Activated naive CD4-positive, alpha-beta T cell treated with anti-CD3 and anti-CD28 coated beads, Interleukin-2, amount 50 U/mL, for 24 hours (primary cell): ENCODE results near the gene ZDHHC21.

Experiments used
- H3K27ac Mint-ChIP-seq: one replicate; pipeline ENCODE4 v1.8.0; 2021; ENCODE audit warnings: mild to moderate bottlenecking, mixed read lengths
- H3K27me3 Mint-ChIP-seq: one replicate; pipeline ENCODE4 v1.8.0; 2021; ENCODE audit warnings: mixed read lengths
- H3K36me3 Mint-ChIP-seq: one replicate; pipeline ENCODE4 v1.8.0; 2021; ENCODE audit warnings: mixed read lengths
- H3K4me1 Mint-ChIP-seq: one replicate; pipeline ENCODE4 v1.8.0; 2021; ENCODE audit warnings: mixed read lengths
- H3K4me3 Mint-ChIP-seq: one replicate; pipeline ENCODE4 v1.8.0; 2021; ENCODE audit warnings: mild to moderate bottlenecking, mixed read lengths
- H3K9me3 Mint-ChIP-seq: one replicate; pipeline ENCODE4 v1.8.0; 2021; ENCODE audit warnings: mixed read lengths

ZDHHC21 gene

DNA sequence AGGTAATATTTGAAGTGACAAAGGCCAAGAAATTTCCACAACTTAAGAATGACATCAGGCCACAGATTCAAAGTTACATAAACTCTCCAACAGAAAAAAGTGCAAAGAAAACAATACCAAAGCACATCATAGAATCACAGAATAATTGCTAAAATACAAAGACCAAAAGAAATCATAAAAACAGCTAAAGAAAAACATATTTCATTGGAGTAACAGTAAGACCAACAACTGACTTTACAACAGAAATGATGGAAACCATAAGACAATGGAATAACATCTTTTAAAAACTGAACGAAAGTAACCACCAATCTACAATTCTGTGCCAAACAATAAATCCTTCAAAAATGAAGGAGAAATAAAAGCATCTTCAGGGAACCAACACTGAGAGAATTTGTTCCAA is 38.3 kb downstream of the ZDHHC21 start:
- H3K27me3 Mint-ChIP-seq = no peaks in the 10 kb centered on the region
- H3K4me1 Mint-ChIP-seq = no peaks in the 10 kb centered on the region
- H3K4me3 Mint-ChIP-seq = no peak overlapping the region
- H3K27ac Mint-ChIP-seq = no peak overlapping the region
- H3K36me3 Mint-ChIP-seq = peaks cover 50% of the 10 kb centered on the region
- H3K9me3 Mint-ChIP-seq = peaks cover 18% of the 10 kb centered on the region

DNA sequence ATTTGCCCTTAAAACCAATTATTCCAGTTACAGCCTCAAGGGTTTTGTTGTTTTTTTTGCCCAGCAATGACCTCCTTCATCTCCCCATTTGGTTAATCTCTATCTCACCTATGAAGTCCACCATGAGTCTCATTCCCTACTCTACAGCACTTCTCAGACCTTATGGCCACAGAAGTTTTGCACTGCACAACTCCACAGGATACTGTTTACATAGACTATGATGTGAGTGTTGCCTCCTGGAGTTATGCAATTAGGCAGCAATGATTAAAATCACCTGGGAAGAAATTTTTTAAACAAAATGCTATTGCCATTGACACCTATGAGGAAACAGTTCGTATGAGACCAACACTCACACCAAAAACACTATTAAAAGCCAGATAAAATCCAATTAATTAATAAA is 39.7 kb downstream of the ZDHHC21 start:
- no peak overlapping the region for H3K4me3 Mint-ChIP-seq
- H3K4me1 Mint-ChIP-seq = no peaks in the 10 kb centered on the region
- H3K36me3 Mint-ChIP-seq = peaks cover 43% of the 10 kb centered on the region

DNA sequence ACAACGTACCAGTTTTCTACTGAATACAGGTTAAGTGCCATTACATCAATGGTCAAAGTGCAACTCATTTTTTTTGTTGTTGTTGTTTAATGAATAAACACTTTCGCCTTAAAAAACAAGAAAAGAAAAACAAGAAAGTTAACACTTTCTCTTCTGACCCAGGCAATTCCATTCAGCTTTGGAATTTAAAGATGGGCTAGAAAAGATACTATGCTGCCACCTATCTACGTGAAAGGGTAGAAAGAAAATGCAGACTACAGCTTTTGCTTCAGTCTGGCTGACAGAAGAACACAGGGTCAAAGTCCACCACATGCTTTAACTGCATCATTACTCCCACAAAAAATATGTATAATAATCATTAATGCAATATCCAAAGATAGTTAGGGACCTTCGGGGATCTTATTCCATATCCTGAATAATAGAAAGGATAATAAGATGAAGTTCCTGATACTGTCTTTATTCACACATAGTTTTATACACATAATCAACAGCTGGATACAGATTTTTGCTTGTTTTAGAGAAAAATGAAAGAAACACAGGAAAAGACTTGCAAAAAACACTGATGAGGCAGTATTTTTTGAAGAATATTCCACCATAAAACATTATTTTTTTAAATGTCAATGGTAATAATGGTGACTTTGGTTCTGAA is 40.4 kb downstream of the ZDHHC21 start:
- H3K36me3 Mint-ChIP-seq = peaks cover 40% of the 10 kb centered on the region
- no peaks in the 10 kb centered on the region for H3K4me1 Mint-ChIP-seq
- H3K9me3 Mint-ChIP-seq = peaks cover 18% of the 10 kb centered on the region
- H3K4me3 Mint-ChIP-seq = no peak overlapping the region
- no peak overlapping the region for H3K27ac Mint-ChIP-seq
- H3K27me3 Mint-ChIP-seq = no peaks in the 10 kb centered on the region

More for the DNA sequence above, 39.7 kb downstream of the ZDHHC21 start:
- Mint-ChIP-seq H3K27ac (no peak overlapping the region), H3K9me3 (peaks cover 18% of the 10 kb centered on the region), H3K27me3 (no peaks in the 10 kb centered on the region)

DNA sequence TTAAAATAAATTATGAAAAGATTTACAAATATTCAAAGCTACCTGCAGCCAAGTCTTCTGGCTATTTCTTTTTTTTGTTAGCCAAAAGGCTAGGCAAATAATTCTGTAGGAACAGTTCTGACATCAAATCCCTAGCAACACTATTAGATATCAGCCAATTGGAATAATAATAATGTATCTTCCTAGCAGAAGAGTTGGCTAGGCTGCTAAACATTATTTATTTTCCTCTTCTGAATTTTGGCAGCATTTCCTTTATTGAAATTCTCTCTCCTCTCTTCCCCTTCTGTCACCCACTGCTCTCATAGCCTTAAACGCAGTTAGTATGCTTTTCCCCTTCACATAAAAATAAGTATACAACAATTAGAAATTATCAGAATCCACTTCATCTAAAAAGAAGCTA is 42.6 kb downstream of the ZDHHC21 start:
- Mint-ChIP-seq H3K4me3 (no peak overlapping the region), H3K4me1 (no peaks in the 10 kb centered on the region), H3K27ac (no peak overlapping the region), H3K9me3 (peaks cover 9% of the 10 kb centered on the region), H3K27me3 (no peaks in the 10 kb centered on the region), H3K36me3 (peaks cover 23% of the 10 kb centered on the region)

DNA sequence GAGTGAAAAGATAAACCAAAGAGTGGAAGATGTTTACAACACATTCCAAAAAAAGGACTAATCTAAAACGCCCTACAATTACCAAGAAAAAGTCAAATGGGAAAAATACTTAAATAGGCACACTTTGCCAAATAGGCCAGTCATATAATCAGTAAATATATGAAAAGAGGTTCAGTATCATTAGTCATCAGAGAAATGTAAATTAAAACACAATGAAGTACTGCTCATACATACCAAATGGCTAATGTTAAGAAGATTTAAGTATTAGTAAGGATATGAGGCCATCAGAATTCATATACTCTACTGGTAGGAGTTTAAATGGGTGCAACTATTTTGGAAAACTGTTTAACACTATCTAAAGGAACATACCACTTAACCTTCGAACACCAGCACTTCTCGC is 47.6 kb downstream of the ZDHHC21 start:
- Mint-ChIP-seq H3K4me3 (no peak overlapping the region), H3K27me3 (no peaks in the 10 kb centered on the region), H3K4me1 (no peaks in the 10 kb centered on the region)

DNA sequence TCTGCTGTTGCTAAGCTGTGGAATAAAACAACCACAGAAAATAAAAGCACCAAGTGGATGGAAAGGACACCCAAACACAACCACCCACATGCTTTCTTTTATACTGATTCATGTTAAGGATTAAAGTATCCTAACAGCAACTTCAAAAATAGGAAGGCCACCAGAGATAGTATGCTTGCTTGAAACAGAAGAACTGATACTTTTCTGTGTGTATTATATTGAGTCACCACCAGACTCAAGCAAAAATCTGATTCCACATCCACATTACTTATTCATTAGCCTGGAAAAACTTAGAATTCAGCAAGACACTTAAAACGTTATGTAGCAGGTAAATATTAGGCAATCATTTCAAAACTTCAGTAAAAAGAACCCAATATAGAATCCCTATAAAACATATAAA is 52.3 kb downstream of the ZDHHC21 start:
- no peaks in the 10 kb centered on the region for H3K27me3 Mint-ChIP-seq
- no peaks in the 10 kb centered on the region for H3K4me1 Mint-ChIP-seq
- no peak overlapping the region for H3K4me3 Mint-ChIP-seq
- H3K27ac Mint-ChIP-seq = no peak overlapping the region
- H3K9me3 Mint-ChIP-seq = no peaks in the 10 kb centered on the region
- peaks cover 14% of the 10 kb centered on the region for H3K36me3 Mint-ChIP-seq

More for the DNA sequence above, 47.6 kb downstream of the ZDHHC21 start:
- Mint-ChIP-seq H3K9me3 (no peaks in the 10 kb centered on the region), H3K36me3 (peaks cover 5% of the 10 kb centered on the region), H3K27ac (no peak overlapping the region)

DNA sequence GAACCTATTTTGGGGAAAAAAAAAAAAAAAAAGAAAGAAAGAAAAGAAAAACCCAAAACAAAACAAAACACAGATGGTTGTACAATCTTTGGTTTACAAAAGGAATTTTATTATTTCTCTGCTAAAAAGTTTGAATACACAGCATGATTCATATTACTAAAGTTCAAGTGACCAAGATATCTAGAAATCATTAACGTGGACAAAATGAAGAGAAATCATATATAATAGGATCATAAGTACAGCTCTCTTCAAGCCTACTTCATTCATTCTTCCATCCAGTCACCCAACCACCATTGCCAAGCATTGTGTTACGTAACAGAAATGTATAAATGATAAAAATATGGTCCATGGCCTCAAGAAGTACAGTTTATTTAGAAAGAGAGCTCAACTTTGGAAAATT is 52.9 kb downstream of the ZDHHC21 start:
- Mint-ChIP-seq H3K9me3 (no peaks in the 10 kb centered on the region), H3K4me1 (no peaks in the 10 kb centered on the region), H3K27me3 (no peaks in the 10 kb centered on the region), H3K36me3 (peaks cover 14% of the 10 kb centered on the region), H3K4me3 (no peak overlapping the region), H3K27ac (no peak overlapping the region)

DNA sequence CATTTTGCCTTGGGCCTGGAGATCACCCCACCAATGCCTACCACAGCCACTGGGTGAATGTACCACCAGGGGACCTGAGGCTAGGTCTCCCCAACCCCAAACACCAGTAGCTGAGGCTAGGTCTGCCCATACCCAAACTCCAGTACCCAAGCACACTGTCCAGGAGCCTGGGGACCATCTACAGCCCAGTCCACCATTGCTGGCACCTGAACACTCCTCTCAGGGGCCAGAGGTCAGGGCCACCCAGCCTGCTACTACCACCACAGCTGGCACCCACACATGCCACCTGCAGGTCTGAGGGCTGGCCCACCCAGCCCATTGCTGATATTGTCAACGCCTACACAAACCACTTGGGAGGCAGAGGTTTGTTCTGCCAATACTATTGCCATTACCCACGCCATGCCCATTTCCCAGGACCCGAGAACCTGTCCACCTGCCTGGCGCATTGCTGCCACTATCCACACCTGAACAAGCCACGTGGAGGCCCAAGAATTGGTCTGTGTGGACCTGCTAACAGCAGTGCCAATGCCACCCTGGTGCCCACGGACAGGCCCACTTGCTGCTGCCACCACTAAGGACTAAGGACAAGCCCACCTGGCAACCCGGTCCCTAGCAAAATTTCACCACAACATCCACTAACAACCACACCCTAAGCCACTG is 59.2 kb downstream of the ZDHHC21 start:
- no peak overlapping the region for H3K27ac Mint-ChIP-seq
- H3K4me1 Mint-ChIP-seq = no peaks in the 10 kb centered on the region
- no peak overlapping the region for H3K4me3 Mint-ChIP-seq
- H3K27me3 Mint-ChIP-seq = no peaks in the 10 kb centered on the region
- peaks cover 5% of the 10 kb centered on the region for H3K9me3 Mint-ChIP-seq
- H3K36me3 Mint-ChIP-seq = peaks cover 29% of the 10 kb centered on the region

DNA sequence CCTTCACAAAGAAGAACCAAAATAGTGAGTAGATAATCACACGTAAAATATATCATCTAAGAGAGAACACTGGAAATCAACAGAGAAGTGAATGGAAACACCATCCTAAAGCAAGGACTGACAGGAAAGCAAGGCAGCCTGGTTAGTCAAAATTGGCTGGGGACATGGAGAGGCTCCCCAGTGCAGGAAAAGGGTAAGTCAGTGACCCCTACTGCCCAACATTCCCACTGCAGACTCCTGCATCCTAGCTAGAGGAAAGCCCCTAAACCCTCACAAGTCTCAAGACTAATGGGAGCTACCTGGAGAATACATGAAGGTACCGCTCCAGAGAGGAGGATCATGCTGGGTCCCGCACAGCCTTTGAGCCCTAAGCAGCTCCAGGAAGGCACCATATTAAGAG is 60.1 kb downstream of the ZDHHC21 start:
- Mint-ChIP-seq H3K4me3 (no peak overlapping the region), H3K36me3 (peaks cover 29% of the 10 kb centered on the region), H3K27me3 (no peaks in the 10 kb centered on the region), H3K9me3 (peaks cover 5% of the 10 kb centered on the region), H3K27ac (no peak overlapping the region), H3K4me1 (no peaks in the 10 kb centered on the region)

DNA sequence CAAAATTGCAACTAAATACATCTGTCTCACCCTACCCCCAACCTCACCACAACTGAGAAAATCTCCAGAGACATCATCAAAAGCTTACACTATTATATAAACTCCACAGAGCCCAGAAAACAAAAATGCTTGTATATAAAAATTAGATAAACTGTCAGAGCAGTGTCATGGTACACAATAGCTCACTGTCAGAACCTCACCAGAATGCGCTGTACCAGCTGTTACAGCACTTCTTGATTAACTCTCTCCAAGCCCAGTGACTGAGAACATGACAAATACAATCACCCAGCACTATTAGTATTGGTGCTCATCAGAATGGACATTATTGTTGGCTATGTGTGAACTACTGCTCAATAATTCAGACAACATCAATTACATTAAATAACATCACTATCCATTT is 65.7 kb downstream of the ZDHHC21 start:
- H3K9me3 Mint-ChIP-seq = peaks cover under 1% of the 10 kb centered on the region
- H3K36me3 Mint-ChIP-seq = peaks cover 24% of the 10 kb centered on the region
- no peak overlapping the region for H3K27ac Mint-ChIP-seq

DNA sequence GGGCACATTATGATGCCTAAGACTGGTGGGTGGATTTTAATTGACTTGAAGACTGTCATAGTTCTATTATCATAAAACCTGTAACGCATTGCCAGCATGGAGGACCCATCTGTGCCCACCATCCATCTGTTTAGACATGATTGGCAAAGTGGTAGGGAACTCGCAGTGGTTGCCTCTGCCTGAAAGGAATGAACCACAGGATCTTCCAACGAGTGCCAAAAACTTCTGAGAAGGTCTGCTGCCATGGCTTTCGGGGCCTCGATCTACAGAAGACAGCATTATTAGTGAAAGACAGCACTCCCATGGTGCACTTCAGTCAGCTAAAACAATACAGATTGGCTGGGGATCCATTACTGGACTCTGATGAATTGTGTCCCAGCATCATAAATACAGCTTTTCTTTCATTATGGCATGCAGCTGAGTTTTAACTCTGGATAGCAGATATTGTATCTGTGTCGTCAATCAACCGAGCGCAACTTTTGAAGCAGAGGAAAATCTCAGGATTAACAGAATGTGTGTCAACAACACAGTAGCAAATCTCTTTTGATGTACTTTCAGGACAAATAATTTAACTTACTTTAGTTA is 74.3 kb downstream of the ZDHHC21 start:
- no peaks in the 10 kb centered on the region for H3K9me3 Mint-ChIP-seq
- no peaks in the 10 kb centered on the region for H3K4me1 Mint-ChIP-seq
- H3K27ac Mint-ChIP-seq = no peak overlapping the region
- H3K4me3 Mint-ChIP-seq = no peak overlapping the region
- H3K27me3 Mint-ChIP-seq = no peaks in the 10 kb centered on the region
- peaks cover 5% of the 10 kb centered on the region for H3K36me3 Mint-ChIP-seq

More for the DNA sequence above, 65.7 kb downstream of the ZDHHC21 start:
- Mint-ChIP-seq H3K4me1 (no peaks in the 10 kb centered on the region), H3K27me3 (no peaks in the 10 kb centered on the region), H3K4me3 (no peak overlapping the region)

DNA sequence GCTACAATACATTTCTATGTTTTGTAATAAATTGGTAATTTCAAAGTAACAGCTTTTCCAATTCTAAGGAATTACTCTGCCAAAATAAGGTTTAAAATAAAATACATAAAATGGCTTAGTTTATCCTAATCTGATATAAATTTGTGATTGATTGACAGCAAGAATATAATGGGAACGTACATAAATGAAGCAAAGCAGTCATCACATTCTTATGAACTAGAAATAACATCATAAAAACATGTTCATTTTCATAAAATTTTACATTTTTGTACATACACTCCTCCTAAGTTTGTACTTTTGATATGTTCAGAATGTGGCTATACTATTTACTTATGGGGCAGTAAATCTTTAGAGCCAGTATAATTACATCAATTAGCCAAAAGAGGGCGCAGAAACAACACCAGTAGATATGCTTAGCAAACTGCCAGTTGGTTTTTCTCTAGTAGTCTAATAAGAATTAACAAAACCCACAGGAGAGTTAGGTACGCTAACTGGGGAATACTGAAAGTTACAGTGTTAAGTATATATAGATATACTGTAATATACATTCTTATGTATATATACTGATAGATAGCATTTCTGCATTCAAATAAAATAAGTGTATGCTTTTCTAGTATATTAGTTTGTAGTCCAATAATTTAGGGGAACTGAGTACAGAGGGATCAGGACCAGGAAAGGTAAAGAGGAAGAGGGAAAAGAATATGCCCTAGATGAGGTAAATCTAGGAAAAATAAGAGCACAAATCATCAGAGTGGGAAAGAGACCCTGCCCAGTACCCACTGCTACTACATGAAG is 76.8 kb downstream of the ZDHHC21 start:
- Mint-ChIP-seq H3K4me1 (no peaks in the 10 kb centered on the region), H3K9me3 (no peaks in the 10 kb centered on the region), H3K27me3 (no peaks in the 10 kb centered on the region), H3K4me3 (no peak overlapping the region), H3K27ac (no peak overlapping the region), H3K36me3 (peaks cover under 1% of the 10 kb centered on the region)

DNA sequence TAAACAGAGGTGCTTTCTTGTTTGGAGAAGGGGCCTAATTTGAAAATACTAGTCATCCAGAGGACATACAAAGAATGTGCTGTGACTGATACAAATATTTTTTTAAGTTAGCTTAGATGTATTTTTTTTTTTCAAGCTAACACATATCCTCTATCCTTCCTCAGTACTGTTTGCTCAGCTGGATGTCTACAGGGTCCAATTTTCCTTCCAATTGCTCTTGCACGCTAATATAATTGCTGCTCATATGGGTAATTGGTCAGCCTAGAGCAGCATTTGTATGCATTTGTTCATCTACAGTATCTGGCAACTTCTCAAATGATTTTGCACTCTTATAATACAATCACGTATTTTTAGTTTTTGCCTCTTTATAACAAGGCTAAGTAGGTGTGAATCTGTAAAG is 84.7 kb downstream of the ZDHHC21 start:
- Mint-ChIP-seq H3K4me1 (no peaks in the 10 kb centered on the region), H3K27ac (no peak overlapping the region), H3K27me3 (no peaks in the 10 kb centered on the region), H3K9me3 (no peaks in the 10 kb centered on the region), H3K36me3 (peaks cover 4% of the 10 kb centered on the region), H3K4me3 (no peak overlapping the region)

DNA sequence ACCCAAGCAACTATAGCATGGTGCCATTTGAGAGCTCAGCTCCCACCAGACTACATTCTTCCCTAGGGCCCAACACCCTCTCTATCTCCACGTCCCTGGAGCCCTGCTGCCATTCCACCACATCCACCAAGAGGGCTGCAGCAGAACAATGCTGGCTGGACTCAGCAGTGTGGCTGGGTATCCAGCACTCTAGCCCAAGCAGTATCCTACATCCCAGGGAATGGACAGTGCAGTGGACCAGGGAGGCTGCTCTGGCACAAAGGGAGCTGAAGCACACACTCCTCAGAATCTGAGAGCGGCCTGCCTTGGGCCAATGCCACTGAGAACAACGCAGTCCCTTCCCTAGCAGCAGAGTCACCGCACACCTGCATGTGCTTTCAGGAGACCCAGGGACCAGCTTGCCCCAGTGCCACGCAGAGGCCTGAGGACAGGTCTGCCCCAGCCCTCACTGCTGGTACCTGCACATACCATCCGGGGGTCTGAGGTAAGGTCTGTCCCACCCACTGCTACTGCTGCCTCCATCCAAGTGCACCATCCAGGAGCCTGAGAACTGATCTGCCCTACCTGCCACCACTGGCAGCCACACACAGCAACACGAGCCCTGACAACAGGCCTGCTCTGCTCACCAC is 95.9 kb downstream of the ZDHHC21 start:
- peaks cover 24% of the 10 kb centered on the region for H3K36me3 Mint-ChIP-seq
- peaks cover 8% of the 10 kb centered on the region for H3K9me3 Mint-ChIP-seq
- H3K4me3 Mint-ChIP-seq = no peak overlapping the region
- no peaks in the 10 kb centered on the region for H3K4me1 Mint-ChIP-seq
- H3K27me3 Mint-ChIP-seq = no peaks in the 10 kb centered on the region
- no peak overlapping the region for H3K27ac Mint-ChIP-seq

DNA sequence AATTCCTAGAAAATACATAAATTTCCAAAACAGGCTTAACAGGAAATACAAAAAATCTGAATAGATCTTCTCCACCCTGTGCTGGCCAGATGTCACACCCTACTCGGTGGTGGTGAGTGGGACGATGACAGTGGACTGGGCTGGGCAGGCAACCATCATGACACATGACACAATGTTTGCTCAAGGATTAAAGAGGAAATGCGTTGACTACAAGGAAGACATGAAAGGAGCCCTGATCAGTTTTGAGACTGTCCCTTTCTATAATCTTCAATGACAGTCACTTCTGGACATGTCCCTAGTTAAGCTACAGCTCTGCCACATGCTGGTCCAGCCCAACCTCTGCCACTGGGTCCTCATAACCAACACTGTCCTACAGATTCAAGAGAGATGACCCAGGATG is 99.8 kb downstream of the ZDHHC21 start:
- peaks cover 25% of the 10 kb centered on the region for H3K36me3 Mint-ChIP-seq
- H3K4me1 Mint-ChIP-seq = no peaks in the 10 kb centered on the region
- peaks cover 8% of the 10 kb centered on the region for H3K9me3 Mint-ChIP-seq
- H3K4me3 Mint-ChIP-seq = no peak overlapping the region
- H3K27me3 Mint-ChIP-seq = no peaks in the 10 kb centered on the region
- no peak overlapping the region for H3K27ac Mint-ChIP-seq
